K562 (cell line): ENCODE data around the gene ILKAP. TPM values are rescaled to one million over a fixed set of nuclear protein-coding genes. Genes with fewer than 3 reads are reported as not detected.

Experiments
- ATAC-seq: fragments of 200-7000 bp; cut with Tn5 transposase; 3 replicates; pipeline ENCODE4 v1.9.1; 2020; ENCODE audit warnings: moderate library complexity
- BruUV-seq: library from RNA; stranded (reverse); fragments of 400-500 nt; replicated peaks from 2 replicates; lab custom pipeline; 2021; lab: Mats Ljungman, UMichigan
- CTCF ChIA-PET: fragments of 300-600 bp; formaldehyde crosslinking; extraction: SDS; loops from one replicate; lab custom pipeline; 2021; ENCODE audit warnings: low intra/inter-chr PET ratio; lab: Yijun Ruan, JAX
- POLR2A ChIA-PET: fragments of 300-600, 350-650 bp; sonication (Branson Sonifier 250); formaldehyde crosslinking; extraction: SDS; loops from one replicate; lab custom pipeline; 2021; ENCODE audit warnings: antibody characterized with exemption, inconsistent platforms; lab: Yijun Ruan, JAX
- DNase-seq, 4 experiments: peaks; one replicate each; pipeline versions ENCODE4 v3.0.0 to v3.0.0-alpha.2; 2011 to 2018; ENCODE audit warnings: low spot score in 3 of 4, mixed read lengths in 3 of 4; ENCODE audit errors: extremely low read depth in 1 of 4
- FAIRE-seq: peaks from 2 replicates; lab custom pipeline; 2011; peaks lifted over from hg19 to GRCh38; lab: Jason Lieb, UNC
- H2AFZ ChIP-seq: 2 replicates; pipeline ENCODE4 v1.6.0; 2011; ENCODE audit warnings: low read depth, low read length, control low read depth, inconsistent platforms
- H3K27ac ChIP-seq: fragments of 200-600 bp; 3 replicates; pipeline ENCODE4 v1.8.0; 2011; ENCODE audit warnings: low read depth, mild to moderate bottlenecking, control low read depth, inconsistent platforms, low read length, moderate library complexity, mixed read lengths; ENCODE audit errors: extremely low read depth
- H3K27me3 ChIP-seq, 2 experiments: fragments of 300-600 bp in 1 of 2; 2 replicates in 1 of 2; 3 replicates in 1 of 2; pipeline versions ENCODE4 v1.6.0 to v1.8.0; 2011; ENCODE audit warnings: inconsistent platforms in 2 of 2, low read length in 2 of 2, mild to moderate bottlenecking in 1 of 2, mixed read lengths in 1 of 2, moderate library complexity in 1 of 2; ENCODE audit not compliant: control insufficient read depth in 2 of 2, insufficient read depth in 2 of 2
- H3K36me3 ChIP-seq: fragments of 300-600 bp; 3 replicates; pipeline ENCODE4 v1.8.0; 2011; ENCODE audit warnings: mild to moderate bottlenecking, low read length, inconsistent platforms; ENCODE audit not compliant: control insufficient read depth, insufficient read depth
- H3K4me1 ChIP-seq, 2 experiments: fragments of 200-600 bp in 1 of 2; replicated peaks in 1 of 2; 2 replicates in 1 of 2; 3 replicates in 1 of 2; pipeline versions ENCODE4 v1.5.1 to v1.8.0; 2011; ENCODE audit warnings: inconsistent platforms in 2 of 2, low read length in 2 of 2, mild to moderate bottlenecking in 1 of 2, mixed read lengths in 1 of 2, moderate library complexity in 1 of 2; ENCODE audit not compliant: control insufficient read depth in 2 of 2, insufficient read depth in 2 of 2
- H3K4me2 ChIP-seq: 2 replicates; pipeline ENCODE4 v1.6.1; 2011; ENCODE audit warnings: low read length, control low read depth, inconsistent platforms, mixed read lengths; ENCODE audit not compliant: insufficient read depth
- H3K4me3 ChIP-seq: fragments of 200-600 bp; sonication (generic), shearing (Covaris generic); 2 replicates; pipeline ENCODE4 v1.5.1; 2016; ENCODE audit warnings: control low read depth, inconsistent platforms
- H3K79me2 ChIP-seq: fragments of 200-600 bp; 3 replicates; pipeline ENCODE4 v1.8.0; 2011; ENCODE audit warnings: low read length, inconsistent platforms; ENCODE audit not compliant: control insufficient read depth, insufficient read depth
- H3K9ac ChIP-seq, 2 experiments: 2 replicates each; pipeline versions ENCODE4 v1.6.0 to v1.6.1; 2011; ENCODE audit warnings: low read depth in 2 of 2, low read length in 2 of 2, control low read depth in 1 of 2, inconsistent platforms in 1 of 2, mild to moderate bottlenecking in 1 of 2, mixed read lengths in 1 of 2; ENCODE audit not compliant: insufficient read depth in 1 of 2
- H3K9me1 ChIP-seq: one replicate; pipeline ENCODE4 v1.6.0; 2011; ENCODE audit warnings: inconsistent platforms, mild to moderate bottlenecking, low read length, moderate library complexity; ENCODE audit not compliant: control insufficient read depth, insufficient read depth
- H3K9me3 ChIP-seq: replicated peaks from 2 replicates; pipeline ENCODE4 v1.5.1; 2011; ENCODE audit warnings: low read depth, low read length, inconsistent platforms; ENCODE audit not compliant: control insufficient read depth, insufficient read depth
- H4K20me1 ChIP-seq: replicated peaks from 2 replicates; pipeline ENCODE4 v1.6.1; 2011; ENCODE audit warnings: low read length, inconsistent platforms, mixed read lengths; ENCODE audit not compliant: control insufficient read depth, insufficient read depth
- DPF2 ChIP-seq: fragments of 450-650 bp; IDR thresholded peaks from 2 replicates; pipeline ENCODE4 v1.6.1; 2016
- HBP1 ChIP-seq: fragments of 450-650 bp; formaldehyde crosslinking; IDR thresholded peaks from 2 replicates; pipeline ENCODE4 v1.4.0; 2022; ENCODE audit warnings: missing genetic modification characterization
- KDM5B ChIP-seq: fragments of 200-600 bp; sonication (generic); IDR thresholded peaks from 2 replicates; pipeline ENCODE4 v1.6.1; 2012; ENCODE audit warnings: low read depth, mild to moderate bottlenecking, moderate library complexity, low read length, control low read depth, inconsistent platforms; ENCODE audit not compliant: insufficient replicate concordance
- XRCC3 ChIP-seq: fragments of 450-650 bp; IDR thresholded peaks from 2 replicates; pipeline ENCODE4 v1.6.1; 2017; ENCODE audit warnings: mild to moderate bottlenecking, moderate library complexity
- ZFP36 ChIP-seq: fragments of 150-350 bp; IDR thresholded peaks from 2 replicates; pipeline ENCODE4 v1.6.1; 2018; ENCODE audit warnings: low read length, low read depth; ENCODE audit not compliant: partially characterized antibody
- ZNF561 ChIP-seq: fragments of 450-650 bp; formaldehyde crosslinking; conservative IDR thresholded peaks from 2 replicates; pipeline ENCODE4 v1.4.0; 2020; ENCODE audit warnings: mild to moderate bottlenecking, moderate library complexity
- WGBS: fragments of 100-300 bp; shearing (Covaris generic); methylation state at CpG from one replicate; pipeline ENCODE4 v1.1.6; 2016; ENCODE audit warnings: low coverage, mixed read lengths; ENCODE audit not compliant: insufficient coverage; ENCODE audit errors: missing lambda C conversion rate; 5-methylcytosine and 5-hydroxymethylcytosine counted together
- in situ Hi-C: fragments of 300-500 bp; cut with MboI; formaldehyde crosslinking; loops from 4 replicates; pipeline ENCODE4 v1.15.0; 2018; ENCODE audit warnings: inconsistent platforms, mixed read lengths
- intact Hi-C: fragments of 100-400 bp; cut with micrococcal nuclease; formaldehyde crosslinking; loops from 2 replicates; pipeline ENCODE4 v1.14.2; 2022
- polyA plus RNA-seq, 8 experiments: library from polyadenylated mRNA; depleted of rRNA in 4 of 8; stranded (reverse) in 5 of 8; unstranded in 3 of 8; fragments of >200 nt; fragmentation: Nextera tagmentation in 2 of 8; fragmentation: Illumina TruSeq in 1 of 8; extraction: Ambion mirVana in 2 of 8; extraction: Trizol in 1 of 8; gene quantifications; 2 replicates each; pipeline versions ENCODE4 v1.2.1 to v1.2.3, GENCODE V29; 2011 to 2014; ENCODE audit warnings: inconsistent platforms in 1 of 8, missing spikeins in 1 of 8
- total RNA-seq, 7 experiments: library from RNA; depleted of rRNA in 6 of 7; stranded (reverse); fragments of >200 nt in 6 of 7; fragmentation: Illumina TruSeq in 2 of 7; extraction: Trizol in 2 of 7; gene quantifications; 2 replicates each; pipeline versions ENCODE4 v1.2.1 to v1.2.3, GENCODE V29; 2011 to 2021; ENCODE audit warnings: low replicate concordance in 1 of 7

ILKAP gene
- total and polyA plus RNA-seq, 9 of the 15 experiments (the other 6 are each of a cell fraction or from before 2014, with no cell fraction given), result 3.1 to 43.9 (median 20.7) TPM

GRCh38 chr2:238145046-238145445, 58.4 kb downstream of the ILKAP start:
- Histone ChIP-seq H3K27ac (no peak overlapping the region), H4K20me1 (no peaks in the 10 kb centered on the region), H3K4me3 (no peak overlapping the region), H3K4me2 (no peak overlapping the region), H3K27me3 (peaks cover 0 to 5% of the 10 kb centered on the region in 2 experiments; a peak in 2 of 5 replicates), H3K36me3 (no peaks in the 10 kb centered on the region), H2AFZ (no peak overlapping the region), H3K79me2 (no peaks in the 10 kb centered on the region), H3K9ac (no peak overlapping the region), H3K9me1 (no peaks in the 10 kb centered on the region), H3K4me1 (peaks cover 0 to 48% of the 10 kb centered on the region in 2 experiments; a peak in 4 of 5 replicates), H3K9me3 (no peaks in the 10 kb centered on the region)
- WGBS, result 50% methylated on average over 9 of the region's 12 CpGs
- CTCF ChIA-PET, result no interaction called here
- DNase-seq, result no peak
- in situ Hi-C loops (no loop called here), intact Hi-C loops (no loop called here)
- TF ChIP-seq DPF2 (no peak), KDM5B (no peak)
- POLR2A ChIA-PET, result no interaction called here
- FAIRE-seq, result no peak
- no peak for ATAC-seq
- BruUV-seq, result no TSS peak

- ChIA-PET CTCF (no interaction called here), POLR2A (no interaction called here)
- H3K4me1 ChIP-seq, result peaks cover 3 to 52% of the 10 kb centered on the region in 2 experiments; a peak in 4 of 5 replicates
- no peak overlapping the region for H3K9ac ChIP-seq
- in situ Hi-C loops (no loop called here), intact Hi-C loops (no loop called here)
- H3K4me3 ChIP-seq, result no peak overlapping the region
- H3K79me2 ChIP-seq, result no peaks in the 10 kb centered on the region
- H3K27me3 ChIP-seq, result peaks cover 0 to 5% of the 10 kb centered on the region in 2 experiments; a peak in 2 of 5 replicates
- no peaks in the 10 kb centered on the region for H3K9me3 ChIP-seq
- no peak overlapping the region for H3K27ac ChIP-seq
- ATAC-seq (no peak), FAIRE-seq (no peak), DNase-seq (no peak)
- WGBS, result 29% methylated on average over 2 of the region's 5 CpGs
- no peaks in the 10 kb centered on the region for H3K36me3 ChIP-seq
- no peaks in the 10 kb centered on the region for H3K9me1 ChIP-seq
- H4K20me1 ChIP-seq, result peaks cover 2% of the 10 kb centered on the region; the same call in 1 of the 2 replicates
- H3K4me2 ChIP-seq, result no peak overlapping the region
- no TSS peak for BruUV-seq
- no peak for TF ChIP-seq HBP1
- peak; percentile 26 for TF ChIP-seq ZFP36
- no peak for TF ChIP-seq XRCC3
- no peak for TF ChIP-seq ZNF561 (CRISPR knock-in tag)
- H2AFZ ChIP-seq, result no peak overlapping the region
These were observed 59.2 kb downstream of the ILKAP start for GRCh38 chr2:238144262-238144661.
